Measurements from ENCODE around the gene TDRD12.
"Not testable (repeated sequence)": the region's sequence is repeated elsewhere in the genome, so short reads cannot be mapped to it uniquely, and the experiment has no call there.

The TDRD12 gene

DNA sequence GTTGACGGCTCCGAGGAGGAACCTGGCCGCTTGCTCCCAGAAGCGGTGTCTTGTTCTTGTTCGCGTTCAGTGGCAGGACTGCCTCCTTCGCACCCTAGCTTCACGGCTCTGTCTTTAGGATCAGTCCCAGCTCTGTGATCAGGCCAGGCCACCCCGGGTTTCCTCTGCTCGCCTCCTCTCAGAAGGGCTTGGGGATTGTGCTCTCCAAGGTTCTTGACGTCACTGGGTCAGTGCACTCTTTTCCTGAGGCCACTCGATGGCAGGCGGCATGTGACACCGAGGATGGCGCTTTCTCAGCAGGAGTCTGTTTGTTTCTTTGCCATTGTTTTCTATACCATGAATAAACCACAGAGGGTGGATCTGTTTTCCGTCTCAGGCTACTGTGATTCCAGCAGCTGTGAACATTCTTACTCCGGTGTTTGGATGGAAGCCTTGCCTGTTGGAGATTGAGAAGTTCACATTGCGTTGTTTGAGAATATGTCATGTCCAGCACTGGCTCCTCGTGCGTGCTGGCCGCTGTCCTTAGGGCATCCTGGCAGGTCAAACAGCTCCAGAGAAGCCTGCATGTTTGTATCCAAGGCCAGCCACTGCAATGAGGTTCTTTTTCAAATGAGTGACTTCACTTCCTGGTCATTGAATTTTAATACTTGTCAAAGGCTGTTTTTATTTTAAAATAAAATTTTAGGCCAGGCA, 105.5 kb downstream of the TDRD12 start:
- TF ChIP-seq, protein P1, sequence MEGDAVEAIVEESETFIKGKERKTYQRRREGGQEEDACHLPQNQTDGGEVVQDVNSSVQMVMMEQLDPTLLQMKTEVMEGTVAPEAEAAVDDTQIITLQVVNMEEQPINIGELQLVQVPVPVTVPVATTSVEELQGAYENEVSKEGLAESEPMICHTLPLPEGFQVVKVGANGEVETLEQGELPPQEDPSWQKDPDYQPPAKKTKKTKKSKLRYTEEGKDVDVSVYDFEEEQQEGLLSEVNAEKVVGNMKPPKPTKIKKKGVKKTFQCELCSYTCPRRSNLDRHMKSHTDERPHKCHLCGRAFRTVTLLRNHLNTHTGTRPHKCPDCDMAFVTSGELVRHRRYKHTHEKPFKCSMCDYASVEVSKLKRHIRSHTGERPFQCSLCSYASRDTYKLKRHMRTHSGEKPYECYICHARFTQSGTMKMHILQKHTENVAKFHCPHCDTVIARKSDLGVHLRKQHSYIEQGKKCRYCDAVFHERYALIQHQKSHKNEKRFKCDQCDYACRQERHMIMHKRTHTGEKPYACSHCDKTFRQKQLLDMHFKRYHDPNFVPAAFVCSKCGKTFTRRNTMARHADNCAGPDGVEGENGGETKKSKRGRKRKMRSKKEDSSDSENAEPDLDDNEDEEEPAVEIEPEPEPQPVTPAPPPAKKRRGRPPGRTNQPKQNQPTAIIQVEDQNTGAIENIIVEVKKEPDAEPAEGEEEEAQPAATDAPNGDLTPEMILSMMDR (IDR thresholded peaks at IDR 0.05; ENCODE audit: control insufficient read depth, extremely low read depth, insufficient read depth), result no peak
- no peak overlapping the region for H3K4me3 ChIP-seq (ENCODE audit: low read depth, low read length)
- DNase-seq (ENCODE audit: low read depth), result no peak

DNA sequence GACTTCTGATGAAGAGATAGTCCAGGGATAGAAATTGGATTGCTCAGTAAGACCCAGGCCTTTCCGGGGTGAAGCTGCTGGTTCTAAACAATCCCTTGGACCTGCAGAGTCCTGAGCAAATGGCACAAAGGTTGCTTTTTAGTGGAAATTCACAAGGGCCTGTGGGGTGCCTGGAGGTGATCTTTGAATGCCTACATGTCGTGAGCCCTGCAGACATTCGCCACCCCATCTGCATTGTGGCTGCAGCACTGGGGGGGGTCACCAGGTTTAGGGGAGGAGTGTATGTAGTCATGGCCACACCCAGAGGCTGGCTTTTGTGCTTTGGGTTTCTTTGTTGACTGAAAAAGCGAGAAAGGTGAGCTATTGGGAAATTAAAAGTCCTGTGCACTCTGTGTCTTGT, 108.6 kb downstream of the TDRD12 start:
- no peak overlapping the region for H3K4me3 ChIP-seq (ENCODE audit: low read depth, low read length)
- DNase-seq (ENCODE audit: low read depth), result no peak
- TF ChIP-seq, protein P1 (IDR thresholded peaks at IDR 0.05; ENCODE audit: control insufficient read depth, extremely low read depth, insufficient read depth), result no peak

- TF ChIP-seq, protein P1 (IDR thresholded peaks at IDR 0.05; ENCODE audit: control insufficient read depth, extremely low read depth, insufficient read depth), result no peak
- DNase-seq (ENCODE audit: low read depth), result no peak
- no peak overlapping the region for H3K4me3 ChIP-seq (ENCODE audit: low read depth, low read length)
Observed at GRCh38 chr19:32828643-32829344, 109.2 kb downstream of the TDRD12 start.

GRCh38 chr19:32829345-32829896, 109.9 kb downstream of the TDRD12 start:
- H3K4me3 ChIP-seq (ENCODE audit: low read depth, low read length), result no peak overlapping the region
- DNase-seq (ENCODE audit: low read depth), result no peak
- TF ChIP-seq, protein P1 (IDR thresholded peaks at IDR 0.05; ENCODE audit: control insufficient read depth, extremely low read depth, insufficient read depth), result no peak

DNA sequence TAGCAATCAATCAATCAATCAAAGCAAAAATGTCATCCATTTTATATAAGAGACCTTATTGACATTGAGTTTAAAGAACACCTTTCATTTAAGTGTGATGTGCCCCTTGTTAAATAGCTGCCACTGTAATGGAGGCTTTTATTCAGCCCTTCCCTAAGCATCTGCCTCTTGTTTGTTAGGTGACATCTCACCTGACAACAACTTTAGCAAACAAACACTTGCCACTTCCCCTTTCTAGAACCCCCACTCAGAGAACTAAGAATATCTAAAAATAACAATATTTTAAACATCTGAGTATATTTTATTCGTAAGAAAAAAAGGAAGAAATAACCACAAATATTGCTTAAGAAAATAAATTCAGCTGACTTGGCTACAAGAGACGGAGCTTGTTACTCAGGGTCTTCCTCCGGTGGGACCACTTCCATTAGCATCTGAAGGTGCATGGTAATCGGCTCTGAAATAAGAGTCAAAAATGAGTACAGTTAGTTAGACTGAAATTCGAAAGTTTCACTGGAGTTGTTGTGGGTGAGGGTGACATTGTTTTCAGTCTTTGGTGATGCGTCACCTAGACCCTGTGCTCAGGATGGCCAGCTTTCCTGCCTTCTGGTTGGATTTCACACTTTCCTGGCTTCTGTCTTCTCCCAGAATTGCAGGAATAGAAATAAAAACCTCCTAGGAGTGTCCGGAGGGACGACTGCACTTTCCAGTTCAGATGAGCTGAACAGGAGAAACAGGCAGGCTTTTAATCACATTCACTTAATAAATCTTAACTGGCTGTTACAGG, 110.9 kb downstream of the TDRD12 start:
- TF ChIP-seq, protein P1 (IDR thresholded peaks at IDR 0.05; ENCODE audit: control insufficient read depth, extremely low read depth, insufficient read depth), result no peak
- no peak for DNase-seq (ENCODE audit: low read depth)
- no peak overlapping the region for H3K4me3 ChIP-seq (ENCODE audit: low read depth, low read length)

DNA sequence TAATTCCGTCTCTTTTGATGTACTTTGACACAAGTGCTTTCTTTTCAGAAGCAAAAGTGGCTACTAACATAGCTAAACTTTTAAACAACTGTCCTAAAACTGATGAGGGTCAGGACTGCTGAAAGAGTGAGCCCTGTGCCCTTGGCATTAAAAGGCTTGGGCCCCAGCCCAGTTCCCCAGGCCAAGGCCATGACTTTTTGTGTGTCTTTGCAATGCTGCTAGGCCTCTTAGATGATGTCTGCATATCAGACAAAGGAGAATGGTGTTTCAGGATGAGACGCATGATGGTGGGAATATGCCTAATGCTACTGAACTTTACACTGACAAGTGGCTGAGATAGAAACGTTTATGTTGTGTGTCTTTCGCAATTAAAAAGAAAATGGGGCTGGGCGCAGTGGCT, 112.0 kb downstream of the TDRD12 start:
- DNase-seq (ENCODE audit: low read depth), result no peak
- no peak overlapping the region for H3K4me3 ChIP-seq (ENCODE audit: low read depth, low read length)
- TF ChIP-seq, protein P1 (IDR thresholded peaks at IDR 0.05; ENCODE audit: control insufficient read depth, extremely low read depth, insufficient read depth), result no peak

GRCh38 chr19:32832094-32832493, 112.5 kb downstream of the TDRD12 start:
- not testable (repeated sequence) for H3K4me3 ChIP-seq (ENCODE audit: low read depth, low read length); DNase-seq (ENCODE audit: low read depth)

DNA sequence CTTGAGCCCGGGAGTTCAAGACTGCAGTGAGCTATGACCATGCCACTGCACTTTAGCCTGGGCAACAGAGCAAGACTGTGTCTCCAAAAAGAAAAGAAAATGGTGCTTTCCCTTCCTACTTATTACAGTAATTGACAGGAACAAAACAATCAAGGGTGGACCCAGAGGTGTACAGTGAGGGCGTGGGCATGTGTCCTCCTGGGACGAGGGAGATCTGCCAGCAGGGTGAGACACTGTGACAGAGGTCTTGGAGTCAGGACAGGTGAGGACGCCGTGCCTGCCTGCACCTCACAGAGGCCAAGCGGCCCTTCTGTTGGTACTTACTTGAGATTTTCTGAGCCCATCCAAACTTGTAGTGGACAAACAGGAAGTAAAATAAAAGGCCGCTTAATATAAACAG, 113.3 kb downstream of the TDRD12 start:
- not testable (repeated sequence) for H3K4me3 ChIP-seq (ENCODE audit: low read depth, low read length); DNase-seq (ENCODE audit: low read depth)

- not testable (repeated sequence) for H3K4me3 ChIP-seq (ENCODE audit: low read depth, low read length); DNase-seq (ENCODE audit: low read depth)
Observed at GRCh38 chr19:32833388-32833787, 113.8 kb downstream of the TDRD12 start.

All from LNCaP clone FGC (cell line).